HEK293 (cell line): ENCODE data around the gene SEPTIN7.

ENCODE experiments used
- CTCF ChIA-PET: fragments of 350-600 bp; formaldehyde crosslinking; extraction: SDS; loops from one replicate; lab custom pipeline; 2021; ENCODE audit warnings: antibody characterized with exemption; lab: Yijun Ruan, JAX
- POLR2A ChIA-PET: fragments of 300-600 bp; formaldehyde crosslinking; extraction: SDS; loops from one replicate; lab custom pipeline; 2020; ENCODE audit warnings: antibody characterized with exemption, inconsistent platforms; lab: Yijun Ruan, JAX
- H3K27ac ChIP-seq: fragments of 200-500 bp; sonication (Bioruptor generic); 2 replicates; pipeline ENCODE4 v1.5.1; 2014; ENCODE audit warnings: low read depth, low read length, control low read depth, inconsistent platforms; ENCODE audit errors: extremely low read depth
- H3K36me3 ChIP-seq, 2 experiments: fragments of 200-500 bp in 1 of 2; sonication (Bioruptor generic) in 1 of 2; 1 replicate in 1 of 2; 2 replicates in 1 of 2; pipeline ENCODE4 v1.5.1; 2014 to 2017; ENCODE audit warnings: inconsistent platforms in 2 of 2, low read length in 2 of 2; ENCODE audit not compliant: control insufficient read depth in 2 of 2, insufficient read depth in 1 of 2
- H3K4me1 ChIP-seq: fragments of 200-500 bp; sonication (Bioruptor generic); 2 replicates; pipeline ENCODE4 v1.5.1; 2014; ENCODE audit warnings: mild to moderate bottlenecking, low read length, inconsistent platforms; ENCODE audit not compliant: control insufficient read depth, insufficient read depth
- H3K4me3 ChIP-seq: 2 replicates; pipeline ENCODE4 v1.5.1; 2011; ENCODE audit warnings: low read depth, mild to moderate bottlenecking, control low read depth, low read length, moderate library complexity
- H3K9me3 ChIP-seq: fragments of 200-500 bp; sonication (Bioruptor generic); 2 replicates; pipeline ENCODE4 v1.5.1; 2014; ENCODE audit warnings: low read depth, low read length, inconsistent platforms; ENCODE audit not compliant: control insufficient read depth, insufficient read depth
- EGR2 ChIP-seq: fragments of 450-650 bp; formaldehyde crosslinking; IDR thresholded peaks from 2 replicates; pipeline ENCODE4 v1.5.1; 2016; ENCODE audit warnings: low read depth, missing biosample characterization, missing genetic modification characterization
- GFI1B ChIP-seq: fragments of 450-650 bp; formaldehyde crosslinking; IDR thresholded peaks from 2 replicates; pipeline ENCODE4 v1.5.1; 2016; ENCODE audit warnings: missing biosample characterization, missing genetic modification characterization
- KLF1 ChIP-seq: fragments of 450-650 bp; formaldehyde crosslinking; IDR thresholded peaks from 2 replicates; pipeline ENCODE4 v1.5.1; 2016; ENCODE audit warnings: missing biosample characterization, missing genetic modification characterization
- PRDM4 ChIP-seq: fragments of 450-650 bp; formaldehyde crosslinking; IDR thresholded peaks from 2 replicates; pipeline ENCODE4 v1.5.1; 2017; ENCODE audit warnings: missing biosample characterization, missing genetic modification characterization
- TRIM28 ChIP-seq: IDR thresholded peaks from 2 replicates; pipeline ENCODE4 v1.6.1; 2011; ENCODE audit warnings: low read length, control low read depth, borderline replicate concordance
- ZFP37 ChIP-seq: fragments of 450-650 bp; formaldehyde crosslinking; IDR thresholded peaks from 2 replicates; pipeline ENCODE4 v1.5.1; 2016; ENCODE audit warnings: missing biosample characterization, missing genetic modification characterization
- ZNF112 ChIP-seq: fragments of 450-650 bp; formaldehyde crosslinking; IDR thresholded peaks from 2 replicates; pipeline ENCODE4 v1.5.0; 2017; ENCODE audit warnings: missing biosample characterization, missing genetic modification characterization
- ZNF146 ChIP-seq: fragments of 450-650 bp; formaldehyde crosslinking; IDR thresholded peaks from 2 replicates; pipeline ENCODE4 v1.5.1; 2016; ENCODE audit warnings: missing biosample characterization, missing genetic modification characterization
- ZNF148 ChIP-seq: fragments of 450-650 bp; formaldehyde crosslinking; IDR thresholded peaks from 2 replicates; pipeline ENCODE4 v1.5.0; 2017; ENCODE audit warnings: missing biosample characterization, missing genetic modification characterization, borderline replicate concordance
- ZNF19 ChIP-seq: fragments of 450-650 bp; formaldehyde crosslinking; IDR thresholded peaks from 2 replicates; pipeline ENCODE4; 2016; ENCODE audit warnings: missing biosample characterization, missing genetic modification characterization, low read depth
- ZNF24 ChIP-seq: fragments of 450-650 bp; formaldehyde crosslinking; IDR thresholded peaks from 2 replicates; pipeline ENCODE4 v1.5.1; 2016; ENCODE audit warnings: missing biosample characterization, missing genetic modification characterization
- ZNF324 ChIP-seq: fragments of 450-650 bp; formaldehyde crosslinking; IDR thresholded peaks from 2 replicates; pipeline ENCODE4 v1.5.1; 2016; ENCODE audit warnings: missing biosample characterization, missing genetic modification characterization
- ZNF362 ChIP-seq: fragments of 450-650 bp; formaldehyde crosslinking; IDR thresholded peaks from 2 replicates; pipeline ENCODE4 v1.5.1; 2016; ENCODE audit warnings: missing biosample characterization, missing genetic modification characterization
- ZNF398 ChIP-seq: fragments of 450-650 bp; formaldehyde crosslinking; IDR thresholded peaks from 2 replicates; pipeline ENCODE4 v1.5.1; 2017; ENCODE audit warnings: missing biosample characterization, missing genetic modification characterization
- ZNF600 ChIP-seq: fragments of 450-650 bp; formaldehyde crosslinking; IDR thresholded peaks from 2 replicates; pipeline ENCODE4 v1.5.1; 2016; ENCODE audit warnings: missing biosample characterization, missing genetic modification characterization
- ZNF623 ChIP-seq: fragments of 450-650 bp; formaldehyde crosslinking; IDR thresholded peaks from 2 replicates; pipeline ENCODE4 v1.5.1; 2016; ENCODE audit warnings: missing biosample characterization, missing genetic modification characterization
- ZNF776 ChIP-seq: fragments of 450-650 bp; formaldehyde crosslinking; IDR thresholded peaks from 2 replicates; pipeline ENCODE4 v1.5.0; 2017; ENCODE audit warnings: missing biosample characterization, missing genetic modification characterization, borderline replicate concordance

Gene SEPTIN7

GRCh38 chr7:35825974-35826373 is 25.1 kb downstream of the SEPTIN7 start:
- Histone ChIP-seq H3K36me3 (no peaks in the 10 kb centered on the region), H3K4me3 (no peak overlapping the region), H3K9me3 (no peaks in the 10 kb centered on the region), H3K4me1 (peaks cover 5% of the 10 kb centered on the region), H3K27ac (no peak overlapping the region)
- POLR2A ChIA-PET, result no interaction called here
- TF ChIP-seq KLF1 (tag by site-specific recombination) (no peak), ZNF148 (no peak), ZNF398 (no peak), GFI1B (tag by site-specific recombination) (no peak), ZFP37 (no peak), TRIM28 (no peak), ZNF24 (tag by site-specific recombination) (no peak), ZNF19 (tag by site-specific recombination) (no peak)
- CTCF ChIA-PET, result interaction anchor here (1.0 kb wide), 1 partner anchor 9 kb away, joined by 3 read pairs; no protein-coding TSS in a partner anchor

GRCh38 chr7:35826751-35827150 is 25.9 kb downstream of the SEPTIN7 start:
- no peaks in the 10 kb centered on the region for H3K9me3 ChIP-seq
- ChIA-PET POLR2A (no interaction called here), CTCF (interaction anchor here (0.6 to 1.0 kb wide), 3 partner anchors 8 to 1639 kb away, joined by 3 read pairs; no protein-coding TSS in a partner anchor)
- no peak for TF ChIP-seq ZNF776 (tag by site-specific recombination)
- TF ChIP-seq ZNF112 (tag by site-specific recombination), result no peak
- TF ChIP-seq EGR2, result no peak
- TF ChIP-seq ZNF398, result no peak
- no peak for TF ChIP-seq PRDM4 (tag by site-specific recombination)
- TF ChIP-seq ZNF324 (tag by site-specific recombination), result no peak
- H3K4me3 ChIP-seq, result no peak overlapping the region
- H3K27ac ChIP-seq, result no peak overlapping the region
- no peaks in the 10 kb centered on the region for H3K36me3 ChIP-seq
- H3K4me1 ChIP-seq, result peaks cover 5% of the 10 kb centered on the region

GRCh38 chr7:35828817-35829216 is 28.0 kb downstream of the SEPTIN7 start:
- no peak overlapping the region for H3K4me3 ChIP-seq
- POLR2A ChIA-PET, result interaction anchor here (0.6 to 2.0 kb wide), 2 partner anchors 28 to 179 kb away, joined by 3 to 5 read pairs; partner anchors contain the start of gene SEPTIN7
- TF ChIP-seq ZNF362 (tag by site-specific recombination) (peak; percentile 61; the same call in 1 of the 2 replicates), ZNF623 (tag by site-specific recombination) (no peak), ZNF600 (tag by site-specific recombination) (no peak), ZNF146 (tag by site-specific recombination) (no peak)
- H3K4me1 ChIP-seq, result peaks cover under 1% of the 10 kb centered on the region
- H3K27ac ChIP-seq, result no peak overlapping the region
- peaks cover 0 to 13% of the 10 kb centered on the region in 2 experiments; a peak in 1 of 3 replicates for H3K36me3 ChIP-seq
- CTCF ChIA-PET, result no interaction called here
- no peaks in the 10 kb centered on the region for H3K9me3 ChIP-seq
